ENCODE results near the gene OPN3.

The OPN3 gene

DNA sequence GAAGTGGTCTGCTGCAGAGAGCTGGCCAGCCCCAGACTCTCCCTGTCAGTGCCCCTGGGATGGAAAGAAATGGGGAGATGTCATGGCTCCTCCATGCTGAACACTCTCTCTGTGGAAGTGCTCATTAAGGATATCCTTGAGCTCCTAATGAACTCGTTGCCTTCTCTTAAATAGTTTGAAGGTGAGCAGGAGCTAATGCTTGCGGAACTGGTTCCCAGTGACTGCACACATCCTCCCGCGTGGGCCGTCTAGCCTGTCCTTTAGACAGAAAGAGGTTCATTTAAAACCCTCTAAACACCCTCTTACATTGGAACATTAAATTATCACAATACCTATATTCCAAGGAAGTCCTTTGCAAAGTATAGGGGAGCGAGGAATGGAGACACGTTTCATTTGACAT, 6.0 kb upstream of the OPN3 start:
- DNase-seq, result no peak

DNA sequence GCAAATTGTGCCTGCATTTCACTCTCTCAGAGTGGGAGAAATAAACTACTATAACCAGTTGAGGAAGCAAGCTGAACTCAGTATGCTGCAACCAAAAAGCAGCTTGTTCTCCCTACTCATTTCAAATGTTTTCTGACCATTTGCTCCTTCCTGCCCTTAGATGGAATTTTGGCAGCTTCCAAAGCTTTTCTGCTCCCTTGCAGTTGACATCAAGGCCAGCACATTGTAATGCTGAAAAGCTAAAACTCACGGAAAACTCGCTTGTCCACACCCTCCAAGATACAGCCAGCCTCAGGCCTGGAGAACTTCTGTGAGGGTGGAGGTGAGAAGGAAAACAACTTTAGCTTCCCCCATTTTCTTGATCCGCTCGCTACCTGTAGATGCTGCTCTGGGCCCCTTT, 5.0 kb upstream of the OPN3 start:
- DNase-seq, result no peak

DNA sequence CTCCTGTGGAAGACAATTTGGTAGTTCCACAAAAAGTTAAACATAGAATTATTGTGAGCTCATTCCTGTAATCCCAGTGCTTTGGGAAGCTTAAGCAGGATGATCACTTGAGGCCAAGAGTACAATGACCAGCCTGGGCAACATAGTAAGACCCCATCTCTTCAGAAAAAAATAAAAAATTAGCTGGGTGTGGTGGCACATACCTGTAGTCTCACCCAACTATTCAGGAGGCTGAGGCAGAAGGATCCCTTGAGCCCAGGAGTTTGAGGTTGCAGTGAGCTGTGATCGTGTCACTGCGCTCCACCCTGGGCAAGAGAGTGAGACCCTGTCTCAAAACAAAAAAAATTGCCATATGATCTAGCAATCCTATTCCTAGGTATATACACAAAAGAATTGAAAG, 4.1 kb upstream of the OPN3 start:
- no peak for DNase-seq

DNA sequence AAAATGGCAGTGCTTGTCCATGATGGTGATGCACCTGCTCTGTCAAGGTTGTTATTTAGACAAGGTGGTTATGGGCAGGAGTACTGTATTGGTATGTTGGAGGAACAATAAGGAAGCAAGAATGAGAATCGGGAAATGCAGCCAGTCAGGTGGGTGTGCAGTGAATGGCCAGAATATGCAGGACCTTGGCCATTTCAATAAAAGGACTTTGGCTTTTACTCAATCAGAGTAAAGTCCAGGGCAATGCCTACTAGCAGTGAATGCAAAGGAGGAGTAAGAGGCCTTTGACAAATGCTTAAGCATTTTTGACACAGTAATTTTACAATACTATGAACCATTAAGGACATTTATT, 2.4 kb upstream of the OPN3 start:
- no peak for DNase-seq

DNA sequence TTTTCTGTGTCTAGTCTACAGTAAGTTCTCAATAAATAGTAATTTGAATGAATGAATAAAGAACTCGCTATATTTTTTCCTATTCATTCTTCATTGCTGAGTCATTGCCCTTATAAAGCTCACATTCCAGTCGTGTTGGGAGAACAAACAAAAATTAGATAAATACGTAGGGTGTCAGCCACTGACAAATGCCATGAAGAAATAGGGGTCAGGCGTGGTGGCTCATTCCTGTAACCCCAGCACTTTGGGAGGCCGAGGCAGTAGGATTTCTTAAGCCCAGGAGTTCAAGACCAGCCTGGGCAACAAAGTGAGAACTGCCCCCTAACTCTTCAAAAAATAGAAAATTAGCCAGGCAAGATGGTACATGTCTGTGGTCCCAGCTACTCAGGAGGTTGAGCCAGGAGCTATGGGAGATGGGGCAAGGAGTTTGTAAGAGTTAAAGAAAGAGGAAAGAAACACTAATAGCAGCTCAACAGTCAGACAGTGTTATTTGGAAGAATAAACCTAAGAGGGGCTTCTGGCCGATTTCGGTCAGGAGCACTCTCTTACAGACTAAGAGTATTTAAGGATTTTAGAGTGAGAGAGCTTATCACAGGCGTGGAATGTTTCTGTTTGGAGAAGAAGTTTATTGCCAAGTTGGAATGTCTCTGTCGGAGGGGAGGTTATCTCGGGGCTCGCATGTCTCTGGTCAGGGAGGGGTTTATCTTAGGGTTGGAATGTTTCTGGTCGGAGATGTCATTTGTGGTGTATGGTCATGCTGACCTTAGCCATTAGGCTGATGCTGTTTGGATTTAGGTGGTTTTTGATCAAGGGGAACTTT, 1.8 kb upstream of the OPN3 start:
- DNase-seq, result no peak

DNA sequence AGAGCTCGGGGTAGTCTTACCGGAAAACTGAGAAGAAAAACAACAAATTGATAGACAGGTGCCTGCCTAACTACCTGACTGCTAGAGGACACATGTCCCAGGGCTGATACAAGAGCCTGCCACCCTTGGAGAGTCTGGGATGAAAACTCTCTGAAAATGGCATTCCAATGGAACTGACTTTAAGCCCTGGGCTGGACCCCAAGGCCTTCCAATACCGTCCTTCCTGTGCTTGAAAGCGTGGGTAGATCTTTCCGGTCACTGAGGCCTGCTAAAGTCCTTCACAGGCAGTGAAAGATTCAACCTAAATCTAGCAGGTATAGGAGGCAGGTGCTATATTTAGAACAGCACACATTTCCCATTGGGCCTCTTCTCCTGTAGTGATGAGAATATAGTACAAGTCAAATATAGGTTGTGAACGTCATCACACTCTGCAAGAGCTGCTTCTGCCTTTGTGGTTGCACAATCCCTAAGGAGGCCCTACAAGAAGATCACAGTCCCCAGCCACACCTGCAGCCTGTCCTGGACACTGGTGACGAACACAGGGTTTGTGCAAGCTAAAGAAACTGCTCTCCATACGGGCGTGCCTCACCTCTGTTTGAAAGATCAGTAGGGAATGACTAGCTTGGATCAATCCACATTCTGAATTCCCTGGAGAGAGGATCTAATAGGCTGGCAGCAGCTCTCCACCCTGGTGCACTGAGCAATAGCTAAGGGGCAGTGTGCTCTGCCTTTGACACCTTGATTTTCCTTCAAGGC, 876 bp upstream of the OPN3 start:
- DNase-seq, result peak in 4 of 58 donors; percentile 13 to 47 (median 16)

DNA sequence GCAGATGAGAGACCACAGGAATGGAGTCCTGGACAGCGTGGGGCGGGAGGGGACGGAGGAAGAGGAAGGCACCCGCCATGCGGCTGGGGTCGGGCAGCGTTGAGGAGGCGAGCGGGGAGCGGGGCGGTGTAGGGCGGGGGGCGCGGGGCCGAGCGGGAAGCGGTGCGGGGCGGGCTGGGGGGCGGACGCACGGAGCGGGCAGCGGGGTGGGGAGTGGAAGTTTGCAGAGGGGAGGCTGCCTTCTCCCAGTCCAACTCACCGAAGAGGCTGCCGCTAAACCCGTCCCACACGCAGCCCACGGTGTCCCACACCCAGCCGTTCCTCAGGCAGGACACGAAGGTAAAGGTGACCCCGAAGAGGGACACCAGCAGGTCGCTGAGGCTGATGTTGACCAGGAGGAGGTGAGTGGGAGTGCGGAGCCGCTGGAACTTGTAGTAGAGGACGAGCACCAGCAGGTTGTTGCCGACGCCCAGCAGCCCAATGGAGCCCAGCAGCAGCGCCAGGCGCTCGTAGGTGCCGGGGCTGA, 483 bp downstream of the OPN3 start:
- peak in 13 of 58 donors; percentile 11 to 61 (median 49) for DNase-seq

DNA sequence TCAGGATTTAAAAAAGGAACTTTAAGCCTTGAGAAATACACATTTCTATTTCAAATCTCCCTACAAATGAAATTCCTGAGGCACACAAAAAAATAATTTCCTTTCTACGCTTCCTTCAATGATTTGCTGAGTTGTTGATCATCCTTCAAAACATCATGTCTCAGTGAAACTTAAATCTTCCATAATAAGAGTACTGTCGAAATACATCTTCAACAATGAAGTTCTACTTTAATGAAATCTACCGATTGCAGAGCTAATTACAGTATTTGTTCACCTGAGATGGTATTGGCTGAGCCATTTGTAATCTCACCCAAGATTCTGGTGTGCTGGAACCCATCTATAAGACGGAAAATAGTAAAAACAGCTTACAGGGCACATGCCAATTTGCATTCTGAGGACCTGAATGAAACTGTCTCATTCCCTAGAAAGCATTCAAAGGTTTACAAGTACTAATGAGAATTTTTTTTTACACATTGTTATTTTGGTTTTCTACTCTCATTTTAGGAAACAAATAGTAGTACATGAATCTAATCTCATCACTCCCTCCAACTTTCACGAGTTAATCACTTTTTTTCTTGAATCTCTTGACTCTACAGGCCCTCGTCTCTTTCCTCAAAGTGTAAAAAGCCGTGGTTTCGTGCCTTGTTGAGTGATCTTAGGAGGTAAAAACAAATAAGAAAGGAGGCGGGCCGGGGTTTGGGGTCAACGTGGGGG, 1.1 kb downstream of the OPN3 start:
- no peak for DNase-seq

DNA sequence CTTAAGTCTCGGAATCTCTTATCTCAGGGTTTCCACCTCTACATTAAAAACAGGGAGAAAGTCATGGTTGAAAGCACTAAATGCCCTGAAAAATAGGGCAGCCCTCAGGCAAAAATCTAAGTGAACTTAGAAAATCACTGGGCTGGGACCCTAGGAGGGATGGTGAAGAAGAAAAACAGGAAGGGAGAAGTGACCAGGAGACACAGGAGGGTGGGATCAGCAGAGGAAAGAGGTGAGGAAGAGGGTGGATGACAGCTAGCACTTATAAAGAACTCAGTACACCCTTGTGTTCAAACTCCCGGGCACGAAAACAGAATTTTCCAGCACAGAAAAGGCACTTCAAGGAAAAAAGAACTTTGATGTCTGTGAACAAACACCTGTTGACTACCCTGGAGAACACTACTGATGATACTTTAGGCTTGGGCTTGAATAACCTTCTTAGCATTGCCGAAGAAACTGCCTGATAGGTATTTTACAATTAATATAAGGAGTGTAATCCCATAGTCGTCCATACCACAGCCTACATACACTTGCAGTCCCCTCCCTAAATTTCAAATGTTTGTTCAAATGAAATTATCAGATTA, 2.0 kb downstream of the OPN3 start:
- no peak for DNase-seq

DNA sequence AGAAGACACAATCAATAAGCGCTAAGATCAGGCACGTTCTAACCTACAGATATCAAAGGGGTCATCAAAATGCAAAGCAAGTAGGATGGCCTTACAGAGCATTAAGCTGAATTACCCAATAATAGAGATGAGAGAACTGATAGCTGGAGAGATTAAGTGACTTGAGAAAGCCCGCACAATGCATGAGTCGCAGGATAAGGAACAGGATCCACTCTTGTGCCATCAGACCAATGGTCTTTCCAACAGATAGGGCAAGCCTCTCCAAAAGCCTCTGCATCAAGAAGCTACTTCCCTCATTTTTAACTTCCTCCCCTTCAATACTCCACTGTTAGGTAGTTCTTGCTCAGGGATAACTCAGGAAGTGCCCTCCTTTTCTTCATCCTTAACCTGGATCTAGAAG, 2.6 kb downstream of the OPN3 start:
- DNase-seq, result no peak

DNA sequence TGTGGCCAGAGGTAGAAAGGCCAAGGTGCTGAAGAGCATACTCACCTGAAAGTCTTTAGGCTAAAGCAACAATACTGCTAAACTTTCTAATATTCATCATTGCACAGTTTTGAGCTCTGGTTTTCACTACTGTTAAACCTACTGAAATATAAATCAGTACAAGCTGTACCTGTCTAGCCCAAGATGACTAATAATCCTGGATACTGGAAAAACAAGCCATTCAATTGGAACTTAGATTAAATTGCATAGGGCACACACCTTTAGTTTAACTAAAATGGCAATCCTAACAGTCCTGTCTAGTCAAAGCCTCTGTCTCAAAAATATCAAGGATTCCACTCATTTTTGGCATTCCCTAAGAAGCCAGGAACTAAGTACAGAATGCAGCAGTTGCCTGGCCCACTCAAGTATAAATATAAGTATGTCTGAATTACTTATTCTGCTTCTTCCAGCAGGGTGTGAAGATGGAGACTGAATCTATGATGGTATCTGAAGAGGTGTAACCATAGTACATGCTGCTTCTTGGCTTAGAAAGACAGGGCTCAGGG, 3.1 kb downstream of the OPN3 start:
- DNase-seq, result no peak

DNA sequence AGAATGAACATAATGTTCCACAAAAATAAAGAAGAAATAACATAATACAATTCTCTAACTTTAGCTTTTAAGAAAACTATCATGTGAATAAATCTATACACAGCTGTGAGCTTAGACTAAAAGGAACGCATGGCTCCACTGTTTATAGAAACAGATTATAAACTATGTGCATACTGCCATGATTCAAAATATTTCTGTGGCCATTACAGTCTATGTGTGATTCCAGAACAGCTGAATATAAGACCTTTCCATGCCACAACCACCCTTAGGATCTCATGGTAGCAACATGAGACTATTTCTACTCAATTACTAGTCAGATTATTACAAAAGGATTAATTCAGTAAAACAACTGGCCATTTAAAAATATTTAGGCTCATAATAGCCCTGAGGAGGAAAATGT, 3.9 kb downstream of the OPN3 start:
- no peak for DNase-seq

DNA sequence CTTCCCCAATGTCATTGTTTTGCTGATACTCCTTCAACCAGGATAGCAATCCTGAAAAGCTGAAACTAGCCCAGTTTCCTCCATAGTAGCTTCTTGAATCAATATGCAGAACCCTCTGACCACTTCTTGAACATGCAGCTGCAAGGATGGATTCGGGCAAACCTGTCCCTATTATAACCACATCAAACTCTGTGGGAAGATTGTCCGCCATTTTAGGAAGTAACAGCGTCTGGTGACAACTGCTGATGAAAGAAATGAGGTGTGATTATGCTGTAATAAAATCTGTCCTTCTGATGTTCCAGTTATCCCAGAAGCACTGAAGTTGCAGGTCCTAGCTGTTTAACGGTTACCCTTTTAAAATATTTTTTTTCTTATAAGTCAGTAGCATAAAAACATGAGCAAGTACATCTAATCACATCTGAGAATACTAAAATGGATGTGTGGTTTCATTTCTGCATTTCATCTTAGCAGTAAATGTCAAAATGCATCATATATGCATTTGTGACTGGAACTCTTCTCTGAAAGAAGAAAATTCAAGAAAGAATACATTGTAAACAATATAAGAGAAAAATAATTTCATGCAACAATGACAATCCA, 4.5 kb downstream of the OPN3 start:
- no peak for DNase-seq

DNA sequence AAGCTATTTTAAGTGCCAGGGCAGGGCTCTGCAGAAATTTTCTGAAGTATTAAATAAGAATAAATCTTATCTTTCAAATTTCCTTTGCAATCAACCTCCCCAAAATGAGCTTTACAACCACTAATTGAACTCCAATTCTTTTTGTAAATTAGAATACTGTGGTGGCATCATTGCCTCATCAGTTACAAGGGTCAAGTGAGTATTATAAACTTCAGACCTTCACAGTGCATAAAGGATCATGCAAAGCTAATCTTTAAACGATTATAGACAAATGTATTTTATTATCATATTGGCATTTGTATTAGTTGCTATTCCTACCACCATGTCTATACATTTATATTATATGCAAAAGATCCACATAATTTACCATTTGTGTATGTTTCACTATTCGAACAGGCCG, 7.2 kb downstream of the OPN3 start:
- no peak for DNase-seq

DNA sequence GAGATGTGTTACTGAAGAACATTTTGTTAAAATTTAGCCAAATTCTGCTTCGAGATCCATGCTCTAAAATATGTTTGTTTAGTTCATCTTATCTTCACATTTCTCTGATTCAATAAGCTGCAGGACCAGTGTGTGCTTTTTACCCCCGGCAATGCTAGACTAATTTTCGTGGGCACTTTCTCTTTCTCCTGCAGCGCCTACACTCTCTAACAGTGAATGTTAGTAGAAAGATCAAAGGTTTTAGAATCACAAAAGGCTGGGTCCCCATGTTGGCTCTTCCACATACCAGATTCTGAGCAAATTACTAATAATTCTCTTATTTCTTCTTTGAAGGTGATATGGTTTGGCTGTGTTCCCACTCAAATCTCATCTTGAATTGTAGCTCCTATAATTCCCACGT, 8.5 kb downstream of the OPN3 start:
- no peak for DNase-seq

DNA sequence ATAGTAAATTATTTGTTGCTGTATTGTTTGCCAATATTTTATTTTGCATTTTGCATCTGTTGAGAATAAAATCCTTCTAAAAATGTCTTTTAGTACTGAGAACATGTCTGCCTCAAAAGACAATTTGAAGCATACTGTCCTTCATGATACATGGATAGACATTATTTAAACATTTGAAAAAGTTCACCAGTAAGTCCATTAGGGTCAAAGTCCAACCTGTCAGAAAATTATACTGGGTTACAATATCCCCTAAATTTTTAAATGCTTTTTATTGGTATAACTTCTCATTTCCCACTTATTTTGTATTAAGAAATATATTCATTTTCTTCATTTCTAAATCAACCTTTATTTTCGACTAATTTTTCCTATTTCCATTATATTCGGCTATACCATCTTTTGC, 9.3 kb downstream of the OPN3 start:
- DNase-seq, result no peak

DNA sequence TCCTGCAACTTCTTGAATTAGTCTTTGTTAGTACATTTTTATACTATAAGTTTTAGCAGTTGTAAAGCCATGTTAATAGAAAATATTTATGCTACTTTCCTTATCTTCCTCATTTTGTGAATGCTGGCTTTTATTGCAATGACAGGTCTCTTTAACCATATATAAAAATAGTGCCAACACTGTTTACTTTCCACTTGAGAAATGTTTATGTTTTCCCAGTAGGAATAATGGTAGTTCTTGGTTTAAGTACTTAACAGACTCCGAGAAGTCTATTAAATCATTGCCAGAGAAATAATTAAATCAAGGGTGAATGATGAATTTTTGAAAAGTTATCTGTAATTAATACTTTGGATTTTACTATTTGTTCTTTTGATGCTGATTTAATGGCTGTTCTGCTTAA, 9.7 kb downstream of the OPN3 start:
- no peak for DNase-seq

DNA sequence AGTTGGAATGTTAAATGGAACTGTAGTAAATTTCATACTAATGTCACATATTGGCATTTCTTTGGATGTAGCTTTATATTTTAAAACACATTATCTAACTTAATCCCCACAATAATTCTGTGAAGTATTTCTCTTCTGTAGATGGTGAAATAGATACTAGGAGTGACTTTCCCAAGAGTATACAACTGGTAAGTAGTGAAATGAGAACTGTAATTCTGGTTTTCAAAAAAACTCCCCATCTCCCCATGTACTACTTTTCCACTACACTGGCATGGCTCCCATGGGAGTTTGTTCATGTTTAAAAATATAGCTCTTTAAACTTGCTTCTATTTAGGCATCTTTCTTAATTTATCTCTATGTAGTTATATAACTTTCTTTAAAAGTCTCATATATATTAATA, 10.2 kb downstream of the OPN3 start:
- no peak for DNase-seq

DNA sequence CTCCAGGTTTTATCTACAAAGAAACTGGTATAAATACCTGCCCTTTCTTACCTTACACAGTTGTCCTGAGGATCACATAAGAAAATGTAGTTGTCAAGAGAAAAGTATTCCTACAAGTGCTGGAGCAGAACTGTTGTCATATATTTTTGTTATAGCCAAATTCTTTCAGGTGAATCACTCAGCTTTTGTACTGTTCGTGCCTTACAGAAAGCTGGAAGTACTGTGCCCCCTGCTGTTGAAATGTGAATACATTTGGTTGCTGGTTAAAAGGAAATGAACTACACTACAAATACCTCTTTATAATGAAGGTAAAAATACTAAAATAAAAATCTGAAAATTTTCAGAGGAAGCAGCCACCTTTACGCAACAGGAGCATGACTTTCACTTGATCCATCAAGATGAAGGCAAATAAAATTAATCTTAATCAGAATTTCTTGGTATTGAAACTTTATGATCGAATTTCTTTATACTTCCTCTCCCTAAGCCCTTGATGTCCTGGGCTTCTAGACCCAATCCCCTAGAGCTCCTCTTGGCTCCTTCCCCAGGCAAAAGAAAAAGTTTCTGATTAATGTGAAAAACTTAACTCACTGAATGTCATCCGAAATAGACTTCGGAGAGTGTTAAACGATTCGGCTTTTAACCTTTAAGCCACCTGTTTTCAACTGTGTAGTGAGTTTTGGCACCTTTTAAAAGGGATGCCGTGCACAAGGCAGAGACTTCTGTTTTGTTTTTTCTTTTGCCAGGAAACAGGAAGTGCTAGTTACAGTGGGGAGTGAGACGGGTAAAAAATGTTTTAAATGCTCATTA, 12.5 kb downstream of the OPN3 start:
- no peak for DNase-seq

DNA sequence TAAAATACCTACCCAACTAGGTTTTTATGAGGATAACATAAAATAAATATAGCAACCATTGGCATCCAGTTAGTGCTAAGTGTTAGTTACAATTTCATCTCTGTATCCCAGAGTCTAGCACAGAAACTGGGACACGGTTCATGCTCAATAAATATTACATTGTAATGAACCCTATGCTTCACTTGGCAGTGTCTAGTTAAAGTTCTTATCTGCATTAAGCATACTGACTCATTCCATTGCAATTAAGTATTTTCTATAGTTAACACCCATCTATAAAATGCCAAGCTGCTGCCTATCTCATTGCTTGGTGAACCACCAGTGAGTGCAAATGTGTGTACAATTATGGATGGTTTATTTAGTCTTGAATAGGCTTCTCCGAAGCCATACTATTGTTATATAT, 15.2 kb downstream of the OPN3 start:
- no peak for DNase-seq

All from anterior cingulate cortex (tissue), 58 donors.